ENCODE data around the gene KRT76. TPM values are rescaled to one million over a fixed set of nuclear protein-coding genes. Genes with fewer than 3 reads are reported as not detected.

KRT76 gene
- total RNA-seq, 4 donors from 2014 or later: not detected

- no peak for TF ChIP-seq CTCF (IDR thresholded peaks at IDR 0.05; ENCODE audit: low read depth)
Observed at GRCh38 chr12:52782502-52782901, 5.4 kb upstream of the KRT76 start.

GRCh38 chr12:52781399-52782082 is 4.4 kb upstream of the KRT76 start:
- no peak for TF ChIP-seq CTCF (IDR thresholded peaks at IDR 0.05; ENCODE audit: low read depth)

- TF ChIP-seq CTCF (IDR thresholded peaks at IDR 0.05; ENCODE audit: low read depth): no peak
Observed at GRCh38 chr12:52779914-52780313, 2.8 kb upstream of the KRT76 start.

- TF ChIP-seq CTCF (IDR thresholded peaks at IDR 0.05; ENCODE audit: low read depth): no peak
Observed at GRCh38 chr12:52778833-52779232, 1.7 kb upstream of the KRT76 start.

GRCh38 chr12:52777566-52777965 is 421 bp upstream of the KRT76 start:
- TF ChIP-seq CTCF (IDR thresholded peaks at IDR 0.05; ENCODE audit: low read depth): no peak

- no peak for TF ChIP-seq CTCF (IDR thresholded peaks at IDR 0.05; ENCODE audit: low read depth)
Observed at GRCh38 chr12:52776435-52776834, 710 bp downstream of the KRT76 start.

- no peak for TF ChIP-seq CTCF (IDR thresholded peaks at IDR 0.05; ENCODE audit: low read depth)
Observed at GRCh38 chr12:52774629-52775250, 2.4 kb downstream of the KRT76 start.
